ENCODE measurements around the gene TMCO4. TPM values are rescaled to one million over a fixed set of nuclear protein-coding genes. Genes with fewer than 3 reads are reported as not detected.
A peak's percentile ranks its signal among the peaks of the same experiment; 100 is the strongest.

The TMCO4 gene
- total and polyA plus RNA-seq, 2 of the 8 experiments (the other 6 are each of a cell fraction or from before 2014, with no cell fraction given): 3.0 to 3.1 TPM

DNA sequence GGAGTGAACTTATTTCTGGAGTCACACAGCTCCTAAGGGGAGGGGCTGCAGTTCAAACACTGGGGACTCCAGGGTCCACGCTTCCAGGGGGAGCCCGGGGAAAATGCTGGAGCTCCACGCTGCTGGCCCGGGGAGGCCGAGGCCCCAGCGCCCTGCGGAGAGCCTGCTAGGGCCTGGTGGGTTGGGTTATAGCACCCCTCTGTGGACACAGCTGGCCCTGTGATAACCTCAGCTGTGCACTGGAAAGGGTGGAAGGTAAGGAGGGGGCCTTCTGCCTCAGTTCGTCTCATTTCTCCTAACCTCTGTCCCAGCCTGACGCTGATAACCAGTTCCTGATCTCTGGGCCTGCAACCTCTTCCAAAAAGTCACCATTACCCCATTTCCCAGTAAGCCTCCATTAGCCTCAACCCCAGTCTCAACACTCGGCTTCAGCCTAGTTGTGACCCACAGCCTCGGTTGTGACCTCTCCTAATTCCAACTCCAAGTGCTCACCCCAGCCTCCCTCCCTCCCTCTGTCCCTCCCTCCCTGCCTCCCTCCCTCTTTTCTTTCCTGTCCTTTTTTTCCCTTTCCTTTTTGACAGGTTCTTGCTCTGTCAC lies 148.5 kb downstream of the TMCO4 start (continued):
- TF ChIP-seq, protein P1, sequence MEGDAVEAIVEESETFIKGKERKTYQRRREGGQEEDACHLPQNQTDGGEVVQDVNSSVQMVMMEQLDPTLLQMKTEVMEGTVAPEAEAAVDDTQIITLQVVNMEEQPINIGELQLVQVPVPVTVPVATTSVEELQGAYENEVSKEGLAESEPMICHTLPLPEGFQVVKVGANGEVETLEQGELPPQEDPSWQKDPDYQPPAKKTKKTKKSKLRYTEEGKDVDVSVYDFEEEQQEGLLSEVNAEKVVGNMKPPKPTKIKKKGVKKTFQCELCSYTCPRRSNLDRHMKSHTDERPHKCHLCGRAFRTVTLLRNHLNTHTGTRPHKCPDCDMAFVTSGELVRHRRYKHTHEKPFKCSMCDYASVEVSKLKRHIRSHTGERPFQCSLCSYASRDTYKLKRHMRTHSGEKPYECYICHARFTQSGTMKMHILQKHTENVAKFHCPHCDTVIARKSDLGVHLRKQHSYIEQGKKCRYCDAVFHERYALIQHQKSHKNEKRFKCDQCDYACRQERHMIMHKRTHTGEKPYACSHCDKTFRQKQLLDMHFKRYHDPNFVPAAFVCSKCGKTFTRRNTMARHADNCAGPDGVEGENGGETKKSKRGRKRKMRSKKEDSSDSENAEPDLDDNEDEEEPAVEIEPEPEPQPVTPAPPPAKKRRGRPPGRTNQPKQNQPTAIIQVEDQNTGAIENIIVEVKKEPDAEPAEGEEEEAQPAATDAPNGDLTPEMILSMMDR (IDR thresholded peaks at IDR 0.05; ENCODE audit: control extremely low read depth in 1 of 3, insufficient read depth in 1 of 3, low read depth in 1 of 3, low read length in 3 of 3): peak; percentile 78 to 84 (median 78)
- TF ChIP-seq, protein P2, sequence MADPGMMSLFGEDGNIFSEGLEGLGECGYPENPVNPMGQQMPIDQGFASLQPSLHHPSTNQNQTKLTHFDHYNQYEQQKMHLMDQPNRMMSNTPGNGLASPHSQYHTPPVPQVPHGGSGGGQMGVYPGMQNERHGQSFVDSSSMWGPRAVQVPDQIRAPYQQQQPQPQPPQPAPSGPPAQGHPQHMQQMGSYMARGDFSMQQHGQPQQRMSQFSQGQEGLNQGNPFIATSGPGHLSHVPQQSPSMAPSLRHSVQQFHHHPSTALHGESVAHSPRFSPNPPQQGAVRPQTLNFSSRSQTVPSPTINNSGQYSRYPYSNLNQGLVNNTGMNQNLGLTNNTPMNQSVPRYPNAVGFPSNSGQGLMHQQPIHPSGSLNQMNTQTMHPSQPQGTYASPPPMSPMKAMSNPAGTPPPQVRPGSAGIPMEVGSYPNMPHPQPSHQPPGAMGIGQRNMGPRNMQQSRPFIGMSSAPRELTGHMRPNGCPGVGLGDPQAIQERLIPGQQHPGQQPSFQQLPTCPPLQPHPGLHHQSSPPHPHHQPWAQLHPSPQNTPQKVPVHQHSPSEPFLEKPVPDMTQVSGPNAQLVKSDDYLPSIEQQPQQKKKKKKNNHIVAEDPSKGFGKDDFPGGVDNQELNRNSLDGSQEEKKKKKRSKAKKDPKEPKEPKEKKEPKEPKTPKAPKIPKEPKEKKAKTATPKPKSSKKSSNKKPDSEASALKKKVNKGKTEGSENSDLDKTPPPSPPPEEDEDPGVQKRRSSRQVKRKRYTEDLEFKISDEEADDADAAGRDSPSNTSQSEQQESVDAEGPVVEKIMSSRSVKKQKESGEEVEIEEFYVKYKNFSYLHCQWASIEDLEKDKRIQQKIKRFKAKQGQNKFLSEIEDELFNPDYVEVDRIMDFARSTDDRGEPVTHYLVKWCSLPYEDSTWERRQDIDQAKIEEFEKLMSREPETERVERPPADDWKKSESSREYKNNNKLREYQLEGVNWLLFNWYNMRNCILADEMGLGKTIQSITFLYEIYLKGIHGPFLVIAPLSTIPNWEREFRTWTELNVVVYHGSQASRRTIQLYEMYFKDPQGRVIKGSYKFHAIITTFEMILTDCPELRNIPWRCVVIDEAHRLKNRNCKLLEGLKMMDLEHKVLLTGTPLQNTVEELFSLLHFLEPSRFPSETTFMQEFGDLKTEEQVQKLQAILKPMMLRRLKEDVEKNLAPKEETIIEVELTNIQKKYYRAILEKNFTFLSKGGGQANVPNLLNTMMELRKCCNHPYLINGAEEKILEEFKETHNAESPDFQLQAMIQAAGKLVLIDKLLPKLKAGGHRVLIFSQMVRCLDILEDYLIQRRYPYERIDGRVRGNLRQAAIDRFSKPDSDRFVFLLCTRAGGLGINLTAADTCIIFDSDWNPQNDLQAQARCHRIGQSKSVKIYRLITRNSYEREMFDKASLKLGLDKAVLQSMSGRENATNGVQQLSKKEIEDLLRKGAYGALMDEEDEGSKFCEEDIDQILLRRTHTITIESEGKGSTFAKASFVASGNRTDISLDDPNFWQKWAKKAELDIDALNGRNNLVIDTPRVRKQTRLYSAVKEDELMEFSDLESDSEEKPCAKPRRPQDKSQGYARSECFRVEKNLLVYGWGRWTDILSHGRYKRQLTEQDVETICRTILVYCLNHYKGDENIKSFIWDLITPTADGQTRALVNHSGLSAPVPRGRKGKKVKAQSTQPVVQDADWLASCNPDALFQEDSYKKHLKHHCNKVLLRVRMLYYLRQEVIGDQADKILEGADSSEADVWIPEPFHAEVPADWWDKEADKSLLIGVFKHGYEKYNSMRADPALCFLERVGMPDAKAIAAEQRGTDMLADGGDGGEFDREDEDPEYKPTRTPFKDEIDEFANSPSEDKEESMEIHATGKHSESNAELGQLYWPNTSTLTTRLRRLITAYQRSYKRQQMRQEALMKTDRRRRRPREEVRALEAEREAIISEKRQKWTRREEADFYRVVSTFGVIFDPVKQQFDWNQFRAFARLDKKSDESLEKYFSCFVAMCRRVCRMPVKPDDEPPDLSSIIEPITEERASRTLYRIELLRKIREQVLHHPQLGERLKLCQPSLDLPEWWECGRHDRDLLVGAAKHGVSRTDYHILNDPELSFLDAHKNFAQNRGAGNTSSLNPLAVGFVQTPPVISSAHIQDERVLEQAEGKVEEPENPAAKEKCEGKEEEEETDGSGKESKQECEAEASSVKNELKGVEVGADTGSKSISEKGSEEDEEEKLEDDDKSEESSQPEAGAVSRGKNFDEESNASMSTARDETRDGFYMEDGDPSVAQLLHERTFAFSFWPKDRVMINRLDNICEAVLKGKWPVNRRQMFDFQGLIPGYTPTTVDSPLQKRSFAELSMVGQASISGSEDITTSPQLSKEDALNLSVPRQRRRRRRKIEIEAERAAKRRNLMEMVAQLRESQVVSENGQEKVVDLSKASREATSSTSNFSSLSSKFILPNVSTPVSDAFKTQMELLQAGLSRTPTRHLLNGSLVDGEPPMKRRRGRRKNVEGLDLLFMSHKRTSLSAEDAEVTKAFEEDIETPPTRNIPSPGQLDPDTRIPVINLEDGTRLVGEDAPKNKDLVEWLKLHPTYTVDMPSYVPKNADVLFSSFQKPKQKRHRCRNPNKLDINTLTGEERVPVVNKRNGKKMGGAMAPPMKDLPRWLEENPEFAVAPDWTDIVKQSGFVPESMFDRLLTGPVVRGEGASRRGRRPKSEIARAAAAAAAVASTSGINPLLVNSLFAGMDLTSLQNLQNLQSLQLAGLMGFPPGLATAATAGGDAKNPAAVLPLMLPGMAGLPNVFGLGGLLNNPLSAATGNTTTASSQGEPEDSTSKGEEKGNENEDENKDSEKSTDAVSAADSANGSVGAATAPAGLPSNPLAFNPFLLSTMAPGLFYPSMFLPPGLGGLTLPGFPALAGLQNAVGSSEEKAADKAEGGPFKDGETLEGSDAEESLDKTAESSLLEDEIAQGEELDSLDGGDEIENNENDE (IDR thresholded peaks at IDR 0.05; ENCODE audit: insufficient replicate concordance, low read length): no peak

Measured in H1 (cell line).